ENCODE data around the gene LRP8. TPM values are rescaled to one million over a fixed set of nuclear protein-coding genes. Genes with fewer than 3 reads are reported as not detected.

Gene LRP8
- total and polyA plus RNA-seq, 9 of the 15 experiments (the other 6 are each of a cell fraction or from before 2014, with no cell fraction given): 7.1 to 56.1 (median 31.3) TPM

DNA sequence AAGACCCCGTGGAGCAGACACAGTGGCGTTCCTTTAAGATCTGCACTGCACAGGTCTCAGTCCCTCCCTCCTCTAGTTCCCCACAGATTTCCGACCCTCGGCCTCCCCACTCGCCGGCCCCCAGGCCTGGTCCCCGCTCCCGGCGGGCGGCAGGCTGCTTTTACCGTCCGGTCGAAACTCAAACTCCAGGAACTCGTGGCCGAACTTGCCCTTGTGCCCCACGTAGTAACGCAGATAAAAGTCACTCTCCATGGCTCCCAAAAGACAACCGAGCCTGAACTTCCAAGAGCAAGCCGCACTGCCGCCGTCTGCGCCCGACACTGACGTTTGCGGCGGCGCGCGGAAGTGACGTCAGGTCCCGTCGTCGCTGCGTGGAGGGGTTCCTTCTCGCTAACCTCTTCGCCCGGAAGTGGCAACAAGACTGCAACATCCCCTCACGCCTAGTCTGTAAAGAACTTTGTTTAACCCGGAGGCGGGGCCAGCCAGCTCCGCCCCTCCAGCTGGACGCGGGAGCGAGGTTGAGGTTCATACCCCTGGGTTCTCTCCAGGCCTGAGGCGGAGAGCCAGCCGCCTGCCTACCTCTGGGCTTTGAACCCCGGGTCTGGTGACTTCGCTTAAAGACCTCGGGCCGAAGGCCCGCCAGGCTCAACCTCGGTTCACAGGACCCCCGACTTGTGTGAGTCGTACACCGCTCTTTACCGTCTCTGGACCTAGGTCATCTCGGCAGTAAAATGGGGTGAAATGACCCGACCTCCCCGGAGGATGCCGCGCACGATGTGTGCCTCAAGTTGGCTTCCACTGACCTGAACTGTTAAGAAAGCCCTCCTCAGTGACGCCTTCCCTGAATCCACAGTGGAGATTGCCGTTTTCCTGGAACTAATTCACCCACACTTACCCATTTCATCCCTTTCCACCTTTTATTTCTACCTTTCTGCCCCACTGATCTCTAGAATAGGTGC, 89.4 kb downstream of the LRP8 start, which contains the start of gene MAGOH (continued):
- TF ChIP-seq, protein P1, sequence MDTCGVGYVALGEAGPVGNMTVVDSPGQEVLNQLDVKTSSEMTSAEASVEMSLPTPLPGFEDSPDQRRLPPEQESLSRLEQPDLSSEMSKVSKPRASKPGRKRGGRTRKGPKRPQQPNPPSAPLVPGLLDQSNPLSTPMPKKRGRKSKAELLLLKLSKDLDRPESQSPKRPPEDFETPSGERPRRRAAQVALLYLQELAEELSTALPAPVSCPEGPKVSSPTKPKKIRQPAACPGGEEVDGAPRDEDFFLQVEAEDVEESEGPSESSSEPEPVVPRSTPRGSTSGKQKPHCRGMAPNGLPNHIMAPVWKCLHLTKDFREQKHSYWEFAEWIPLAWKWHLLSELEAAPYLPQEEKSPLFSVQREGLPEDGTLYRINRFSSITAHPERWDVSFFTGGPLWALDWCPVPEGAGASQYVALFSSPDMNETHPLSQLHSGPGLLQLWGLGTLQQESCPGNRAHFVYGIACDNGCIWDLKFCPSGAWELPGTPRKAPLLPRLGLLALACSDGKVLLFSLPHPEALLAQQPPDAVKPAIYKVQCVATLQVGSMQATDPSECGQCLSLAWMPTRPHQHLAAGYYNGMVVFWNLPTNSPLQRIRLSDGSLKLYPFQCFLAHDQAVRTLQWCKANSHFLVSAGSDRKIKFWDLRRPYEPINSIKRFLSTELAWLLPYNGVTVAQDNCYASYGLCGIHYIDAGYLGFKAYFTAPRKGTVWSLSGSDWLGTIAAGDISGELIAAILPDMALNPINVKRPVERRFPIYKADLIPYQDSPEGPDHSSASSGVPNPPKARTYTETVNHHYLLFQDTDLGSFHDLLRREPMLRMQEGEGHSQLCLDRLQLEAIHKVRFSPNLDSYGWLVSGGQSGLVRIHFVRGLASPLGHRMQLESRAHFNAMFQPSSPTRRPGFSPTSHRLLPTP (IDR thresholded peaks at IDR 0.05; ENCODE audit: borderline replicate concordance, extremely low read depth, insufficient read length): no peak
- TF ChIP-seq EP300 (IDR thresholded peaks at IDR 0.05; ENCODE audit: low read length) (peak; percentile 85), ZFP36 (IDR thresholded peaks at IDR 0.05; ENCODE audit: low read depth, low read length, partially characterized antibody) (no peak), PTTG1 (tag; IDR thresholded peaks at IDR 0.05; ENCODE audit: low read depth) (no peak), MEIS2 (IDR thresholded peaks at IDR 0.05; ENCODE audit: partially characterized antibody) (no peak), FOXJ3 (CRISPR knock-in tag; IDR thresholded peaks at IDR 0.05) (no peak), NR4A1 (CRISPR knock-in tag; IDR thresholded peaks at IDR 0.05) (no peak), NR4A1 (tag; IDR thresholded peaks at IDR 0.05) (0 out of 2 replicates have a peak, but pooled peaks have one; percentile 34), EGR1 (conservative IDR thresholded peaks at IDR 0.05) (no peak), RFX7 (CRISPR knock-in tag; IDR thresholded peaks at IDR 0.05) (no peak), SIN3A (IDR thresholded peaks at IDR 0.05; ENCODE audit: borderline replicate concordance in 2 of 2, control insufficient read depth in 1 of 2, low read depth in 2 of 2, low read length in 2 of 2) (peak; percentile 92 to 95), SMAD1 (IDR thresholded peaks at IDR 0.05; ENCODE audit: low read depth, low read length, partially characterized antibody) (no peak), ZNF696 (CRISPR knock-in tag; conservative IDR thresholded peaks at IDR 0.05) (no peak), CREB1 (IDR thresholded peaks at IDR 0.05) (peak; percentile 100), CREB1 (CRISPR knock-in tag; IDR thresholded peaks at IDR 0.05) (peak; percentile 100), ELF4 (CRISPR knock-in tag; IDR thresholded peaks at IDR 0.05) (no peak), ESRRA (IDR thresholded peaks at IDR 0.05; ENCODE audit: borderline replicate concordance, low read depth) (peak; percentile 85), ZNF785 (CRISPR knock-in tag; IDR thresholded peaks at IDR 0.05) (no peak), MED1 (CRISPR knock-in tag; IDR thresholded peaks at IDR 0.05; ENCODE audit: borderline replicate concordance) (no peak), NFXL1 (CRISPR knock-in tag; IDR thresholded peaks at IDR 0.05) (no peak), TAF15 (IDR thresholded peaks at IDR 0.05; ENCODE audit: low read depth, low read length) (no peak), DPF2 (IDR thresholded peaks at IDR 0.05) (no peak; the same call in 1 of the 2 replicates), ZNF274 (IDR thresholded peaks at IDR 0.05; ENCODE audit: borderline replicate concordance, low read depth, low read length) (no peak), FUS (optimal IDR thresholded peaks at IDR 0.05; ENCODE audit: low read depth, low read length) (no peak)
- TF ChIP-seq, protein P2, sequence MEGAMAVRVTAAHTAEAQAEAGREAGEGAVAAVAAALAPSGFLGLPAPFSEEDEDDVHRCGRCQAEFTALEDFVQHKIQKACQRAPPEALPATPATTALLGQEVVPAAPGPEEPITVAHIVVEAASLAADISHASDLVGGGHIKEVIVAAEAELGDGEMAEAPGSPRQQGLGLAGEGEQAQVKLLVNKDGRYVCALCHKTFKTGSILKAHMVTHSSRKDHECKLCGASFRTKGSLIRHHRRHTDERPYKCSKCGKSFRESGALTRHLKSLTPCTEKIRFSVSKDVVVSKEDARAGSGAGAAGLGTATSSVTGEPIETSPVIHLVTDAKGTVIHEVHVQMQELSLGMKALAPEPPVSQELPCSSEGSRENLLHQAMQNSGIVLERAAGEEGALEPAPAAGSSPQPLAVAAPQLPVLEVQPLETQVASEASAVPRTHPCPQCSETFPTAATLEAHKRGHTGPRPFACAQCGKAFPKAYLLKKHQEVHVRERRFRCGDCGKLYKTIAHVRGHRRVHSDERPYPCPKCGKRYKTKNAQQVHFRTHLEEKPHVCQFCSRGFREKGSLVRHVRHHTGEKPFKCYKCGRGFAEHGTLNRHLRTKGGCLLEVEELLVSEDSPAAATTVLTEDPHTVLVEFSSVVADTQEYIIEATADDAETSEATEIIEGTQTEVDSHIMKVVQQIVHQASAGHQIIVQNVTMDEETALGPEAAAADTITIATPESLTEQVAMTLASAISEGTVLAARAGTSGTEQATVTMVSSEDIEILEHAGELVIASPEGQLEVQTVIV (CRISPR knock-in tag; IDR thresholded peaks at IDR 0.05; ENCODE audit: borderline replicate concordance): no peak

Measured in K562 (cell line).